HL-60 (cell line): Measurements from ENCODE around the gene CNDP1.

Source experiments
- DNase-seq, 2 experiments: peaks; one replicate each; pipeline ENCODE4 v3.0.0-alpha.2; 2010 to 2020; ENCODE audit warnings: low read depth in 1 of 2, low spot score in 1 of 2
- H3K27ac ChIP-seq: fragments of 250-450 bp; sonication (Bioruptor Pico); replicated peaks from 2 replicates; pipeline ENCODE4 v1.5.1; 2020; ENCODE audit warnings: mild to moderate bottlenecking, moderate library complexity
- H3K27me3 ChIP-seq: fragments of 250-450 bp; sonication (Bioruptor Pico); 2 replicates; pipeline ENCODE4 v1.5.1; 2021; ENCODE audit warnings: mild to moderate bottlenecking, moderate library complexity; ENCODE audit not compliant: insufficient read depth, poor library complexity, severe bottlenecking
- H3K4me3 ChIP-seq: replicated peaks from 2 replicates; pipeline ENCODE4 v1.5.1; 2011; ENCODE audit warnings: mild to moderate bottlenecking, control low read depth, low read length; ENCODE audit not compliant: insufficient read depth
- CTCF ChIP-seq: IDR thresholded peaks from one replicate; pipeline ENCODE4 v1.5.1; 2011; ENCODE audit warnings: low read length, control low read depth, inconsistent platforms; ENCODE audit not compliant: insufficient read depth
- GABPA ChIP-seq: IDR thresholded peaks from 2 replicates; pipeline ENCODE4 v1.6.1; 2012; ENCODE audit warnings: low read depth
- POLR2AphosphoS5 ChIP-seq: IDR thresholded peaks from 2 replicates; pipeline ENCODE4 v1.6.1; 2012; ENCODE audit warnings: low read depth
- REST ChIP-seq: IDR thresholded peaks from 2 replicates; pipeline ENCODE4 v1.6.1; 2012; ENCODE audit warnings: low read depth; ENCODE audit not compliant: insufficient replicate concordance
- SPI1 ChIP-seq: IDR thresholded peaks from 2 replicates; pipeline ENCODE4 v1.6.1; 2012; ENCODE audit warnings: low read depth, mild to moderate bottlenecking, borderline replicate concordance

Gene CNDP1

GRCh38 chr18:74528478-74528877, 5.8 kb upstream of the CNDP1 start:
- Histone ChIP-seq H3K4me3 (no peak overlapping the region), H3K27me3 (no peaks in the 10 kb centered on the region), H3K27ac (no peak overlapping the region)
- DNase-seq, result no peak
- TF ChIP-seq GABPA (no peak), CTCF (no peak), SPI1 (no peak), POLR2AphosphoS5 (no peak), REST (no peak)

- TF ChIP-seq CTCF (no peak), GABPA (no peak), POLR2AphosphoS5 (no peak), REST (no peak), SPI1 (no peak)
- H3K27me3 ChIP-seq, result no peaks in the 10 kb centered on the region
- no peak overlapping the region for H3K4me3 ChIP-seq
- no peak overlapping the region for H3K27ac ChIP-seq
- DNase-seq, result no peak
Measured at GRCh38 chr18:74528913-74529312, 5.4 kb upstream of the CNDP1 start.

GRCh38 chr18:74529378-74529777, 4.9 kb upstream of the CNDP1 start:
- H3K27ac ChIP-seq, result no peak overlapping the region
- no peaks in the 10 kb centered on the region for H3K27me3 ChIP-seq
- DNase-seq, result no peak
- no peak for TF ChIP-seq SPI1
- TF ChIP-seq REST, result no peak
- TF ChIP-seq POLR2AphosphoS5, result no peak
- no peak for TF ChIP-seq GABPA
- no peak for TF ChIP-seq CTCF
- no peak overlapping the region for H3K4me3 ChIP-seq
